Smooth muscle cell of the umbilical artery (primary cell): ENCODE measurements around the gene RNF212. TPM values are rescaled to one million over a fixed set of nuclear protein-coding genes. Genes with fewer than 3 reads are reported as not detected.

Experiments used
- total RNA-seq: library from RNA; depleted of rRNA; stranded (reverse); fragments of >200 nt; gene quantifications from 2 replicates; pipeline ENCODE4 v1.2.3, GENCODE V29; 2014

Gene RNF212
- total RNA-seq, result 0.92 and 1.8 TPM in 2 replicates

GRCh38 chr4:1113311-1114009 lies at the start of gene RNF212:
Gene RNF212, minus strand, starts transcription at chr4:1113564. Its CDS starts 100 bp downstream, at chr4:1113464.

Other genes with a start within 250 kb of the RNF212 start
- gene GAK, start 181.2 kb downstream of the RNF212 start, total RNA-seq, result 48.1 and 87.1 TPM in 2 replicates
- gene TMEM175, start 181.1 kb downstream of the RNF212 start, total RNA-seq, result 10.4 and 16.0 TPM in 2 replicates
- 18.7 and 27.5 TPM in 2 replicates for gene DGKQ, start 140.0 kb downstream of the RNF212 start, total RNA-seq
- gene IDUA, start 126.5 kb downstream of the RNF212 start, total RNA-seq, result 28.2 and 29.4 TPM in 2 replicates
- gene SLC26A1, start 120.2 kb downstream of the RNF212 start, total RNA-seq, result under 0.01 and 0.09 TPM in 2 replicates
- gene FGFRL1, start 101.9 kb downstream of the RNF212 start, total RNA-seq, result 25.5 and 41.7 TPM in 2 replicates
- 55.5 and 911 TPM in 2 replicates for gene SPON2, start 59.0 kb upstream of the RNF212 start, total RNA-seq
- 172 and 292 TPM in 2 replicates for gene CTBP1, start 135.6 kb upstream of the RNF212 start, total RNA-seq
- gene MAEA, start 176.3 kb upstream of the RNF212 start, total RNA-seq, result 58.5 and 67.5 TPM in 2 replicates
- 8.6 and 34.8 TPM in 2 replicates for gene UVSSA, start 233.6 kb upstream of the RNF212 start, total RNA-seq